Measurements from ENCODE around the gene IP6K3.

GRCh38 chr6:33696076-33696475, 50.6 kb downstream of the IP6K3 start:
- no peak for TF ChIP-seq CTCF (IDR thresholded peaks at IDR 0.05)
- TF ChIP-seq POLR2A (IDR thresholded peaks at IDR 0.05), result no peak
